ENCODE measurements around the gene TSEN2. TPM values are rescaled to one million over a fixed set of nuclear protein-coding genes. Genes with fewer than 3 reads are reported as not detected.

Gene TSEN2
- total RNA-seq, 2 experiments from 2014 or later, result 19.4 to 21.4 TPM

DNA sequence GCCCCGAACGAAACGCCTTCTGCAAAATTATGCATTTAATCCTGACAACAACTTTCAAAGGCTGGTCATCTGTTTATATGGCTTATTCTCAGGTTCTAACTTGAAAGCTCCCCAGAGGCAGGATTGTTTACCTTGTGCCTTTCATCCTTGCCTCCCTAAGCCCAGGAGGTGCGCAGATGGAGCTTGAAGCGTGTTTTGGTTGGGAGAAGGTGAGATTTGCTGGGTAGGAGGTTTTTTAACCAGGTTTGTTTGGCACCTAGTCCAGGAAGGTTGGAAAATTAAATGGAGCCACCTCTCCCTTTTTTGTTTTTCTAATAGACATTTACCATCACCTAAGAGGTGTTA lies 675 bp downstream of the TSEN2 start:
- H3K9me3 Mint-ChIP-seq, result no peaks in the 10 kb centered on the region
- H3K4me1 Mint-ChIP-seq (ENCODE audit: low read depth), result peaks cover 41% of the 10 kb centered on the region
- H3K36me3 Mint-ChIP-seq (ENCODE audit: low read depth), result peaks cover 28% of the 10 kb centered on the region
- CTCF ChIA-PET, result interaction anchor here (1.1 to 5.0 kb wide), 3 partner anchors 10 to 349 kb away, joined by 3 to 37 read pairs (median 9); no protein-coding TSS in a partner anchor
- ATAC-seq (no peak), DNase-seq (no peak)
- H3K27me3 Mint-ChIP-seq, result no peaks in the 10 kb centered on the region
- peak overlapping the region; percentile 92 for H3K4me3 Mint-ChIP-seq
- intact Hi-C loops (cut with micrococcal nuclease), result no loop called here
- TF ChIP-seq, protein P1, sequence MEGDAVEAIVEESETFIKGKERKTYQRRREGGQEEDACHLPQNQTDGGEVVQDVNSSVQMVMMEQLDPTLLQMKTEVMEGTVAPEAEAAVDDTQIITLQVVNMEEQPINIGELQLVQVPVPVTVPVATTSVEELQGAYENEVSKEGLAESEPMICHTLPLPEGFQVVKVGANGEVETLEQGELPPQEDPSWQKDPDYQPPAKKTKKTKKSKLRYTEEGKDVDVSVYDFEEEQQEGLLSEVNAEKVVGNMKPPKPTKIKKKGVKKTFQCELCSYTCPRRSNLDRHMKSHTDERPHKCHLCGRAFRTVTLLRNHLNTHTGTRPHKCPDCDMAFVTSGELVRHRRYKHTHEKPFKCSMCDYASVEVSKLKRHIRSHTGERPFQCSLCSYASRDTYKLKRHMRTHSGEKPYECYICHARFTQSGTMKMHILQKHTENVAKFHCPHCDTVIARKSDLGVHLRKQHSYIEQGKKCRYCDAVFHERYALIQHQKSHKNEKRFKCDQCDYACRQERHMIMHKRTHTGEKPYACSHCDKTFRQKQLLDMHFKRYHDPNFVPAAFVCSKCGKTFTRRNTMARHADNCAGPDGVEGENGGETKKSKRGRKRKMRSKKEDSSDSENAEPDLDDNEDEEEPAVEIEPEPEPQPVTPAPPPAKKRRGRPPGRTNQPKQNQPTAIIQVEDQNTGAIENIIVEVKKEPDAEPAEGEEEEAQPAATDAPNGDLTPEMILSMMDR (IDR thresholded peaks at IDR 0.05), result no peak
- H3K27ac Mint-ChIP-seq, result peak overlapping the region; percentile 93
- POLR2A ChIA-PET, result interaction anchor here (0.8 to 2.5 kb wide), 12 partner anchors 11 to 350 kb away, joined by 3 to 10 read pairs (median 4); no protein-coding TSS in a partner anchor

DNA sequence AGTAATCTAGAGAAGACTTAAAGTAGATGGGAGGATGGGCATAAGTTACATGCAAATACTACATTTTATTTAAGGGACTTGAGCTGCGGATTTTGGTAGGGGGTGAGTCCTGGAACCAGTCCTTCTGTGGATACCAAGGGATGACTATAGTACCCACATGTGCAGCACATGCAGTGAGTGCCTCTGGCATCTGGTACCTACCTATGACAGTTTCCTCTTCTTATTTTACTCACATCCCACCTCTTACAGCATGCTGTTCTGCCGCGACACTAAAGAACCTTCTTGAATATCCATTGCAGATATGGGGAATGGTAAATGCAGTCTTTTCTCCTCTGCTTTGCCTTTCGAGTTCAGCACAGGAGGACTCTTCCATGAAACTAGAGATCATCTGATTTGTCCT lies 1.7 kb downstream of the TSEN2 start:
- no peak for ATAC-seq
- intact Hi-C loops (cut with micrococcal nuclease), result no loop called here
- H3K36me3 Mint-ChIP-seq (ENCODE audit: low read depth), result peaks cover 37% of the 10 kb centered on the region
- CTCF ChIA-PET, result interaction anchor here (5.0 kb wide), 1 partner anchor 350 kb away, joined by 37 read pairs; no protein-coding TSS in a partner anchor
- no peaks in the 10 kb centered on the region for H3K9me3 Mint-ChIP-seq
- TF ChIP-seq, protein P1 (IDR thresholded peaks at IDR 0.05), result no peak
- H3K4me1 Mint-ChIP-seq (ENCODE audit: low read depth), result peaks cover 41% of the 10 kb centered on the region
- DNase-seq, result no peak
- peak overlapping the region; percentile 92 for H3K4me3 Mint-ChIP-seq
- no peaks in the 10 kb centered on the region for H3K27me3 Mint-ChIP-seq
- POLR2A ChIA-PET, result interaction anchor here (1.3 to 2.5 kb wide), 2 partner anchors 10 to 22 kb away, joined by 5 to 10 read pairs; no protein-coding TSS in a partner anchor
- no peak overlapping the region for H3K27ac Mint-ChIP-seq

DNA sequence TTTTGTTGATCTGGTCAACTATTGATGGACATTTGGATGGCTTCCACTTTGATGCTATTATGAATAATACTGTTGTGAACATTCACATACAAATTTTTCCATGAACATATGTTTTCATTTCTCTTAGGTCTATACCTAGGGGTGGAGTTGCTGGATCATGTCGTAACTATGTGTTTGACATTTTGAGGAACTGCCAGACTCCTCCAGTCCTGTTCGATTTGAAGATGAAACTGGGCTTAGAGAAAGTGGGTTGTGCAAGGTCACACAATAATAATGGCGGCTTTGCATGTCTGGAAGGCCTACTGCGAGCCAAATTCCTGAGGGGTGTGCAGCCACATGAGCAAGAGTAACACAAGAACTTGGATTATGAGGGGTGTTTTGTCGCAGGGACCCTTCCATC lies 2.6 kb downstream of the TSEN2 start:
- peak overlapping the region; percentile 24 for H3K4me3 Mint-ChIP-seq

DNA sequence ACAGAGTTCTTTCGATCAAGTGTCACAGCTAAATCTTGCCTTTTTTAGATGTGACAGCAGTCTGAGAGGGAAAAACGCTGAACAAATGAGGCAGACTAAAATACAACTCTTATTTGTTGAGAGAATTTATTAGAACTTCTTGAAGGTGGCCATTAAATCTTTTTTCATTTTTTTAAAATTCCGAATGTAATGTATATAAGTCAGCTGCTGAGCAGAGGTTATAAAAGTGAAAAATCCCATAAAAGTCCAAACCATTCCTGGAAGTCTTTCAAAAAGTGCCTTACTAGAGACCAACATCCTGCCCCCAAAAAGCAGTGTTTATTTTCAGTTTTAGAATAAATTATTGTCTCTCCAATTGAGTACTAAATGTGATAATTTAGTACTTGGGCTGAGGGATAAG lies 3.1 kb downstream of the TSEN2 start:
- Mint-ChIP-seq H3K27ac (no peak overlapping the region), H3K4me3 (no peak overlapping the region), H3K9me3 (no peaks in the 10 kb centered on the region), H3K27me3 (no peaks in the 10 kb centered on the region), H3K4me1 (ENCODE audit: low read depth) (peaks cover 41% of the 10 kb centered on the region), H3K36me3 (ENCODE audit: low read depth) (peaks cover 41% of the 10 kb centered on the region)
- ATAC-seq (no peak), DNase-seq (no peak)
- intact Hi-C loops (cut with micrococcal nuclease), result no loop called here
- ChIA-PET POLR2A (no interaction called here), CTCF (no interaction called here)
- TF ChIP-seq, protein P1 (IDR thresholded peaks at IDR 0.05), result no peak

More for the DNA sequence above, 2.6 kb downstream of the TSEN2 start:
- Mint-ChIP-seq H3K36me3 (ENCODE audit: low read depth) (peaks cover 38% of the 10 kb centered on the region), H3K27me3 (no peaks in the 10 kb centered on the region), H3K27ac (no peak overlapping the region), H3K9me3 (no peaks in the 10 kb centered on the region), H3K4me1 (ENCODE audit: low read depth) (peaks cover 41% of the 10 kb centered on the region)
- TF ChIP-seq, protein P1 (IDR thresholded peaks at IDR 0.05), result no peak
- POLR2A ChIA-PET, result no interaction called here
- CTCF ChIA-PET, result interaction anchor here (5.0 kb wide), 1 partner anchor 351 kb away, joined by 37 read pairs; no protein-coding TSS in a partner anchor
- DNase-seq (no peak), ATAC-seq (no peak)
- intact Hi-C loops (cut with micrococcal nuclease), result no loop called here

DNA sequence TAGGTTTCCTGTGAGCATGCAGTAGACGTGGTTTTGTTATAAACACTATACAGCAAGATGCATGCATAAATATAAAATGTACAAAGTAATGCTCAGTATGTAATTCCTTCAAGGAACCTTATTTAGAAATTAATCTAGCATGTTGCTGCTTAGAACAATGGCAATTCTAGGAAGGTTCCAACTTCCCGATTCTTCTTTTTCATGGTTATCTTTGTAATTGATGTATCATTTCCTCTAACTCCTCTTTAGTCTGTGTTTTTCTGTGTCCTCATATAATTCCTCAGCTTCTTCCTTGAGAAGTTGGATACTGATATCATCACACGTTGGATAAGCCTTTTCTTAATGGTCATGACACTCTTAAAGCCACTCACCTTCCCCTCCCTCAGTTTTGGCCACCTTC lies 3.5 kb downstream of the TSEN2 start:
- H3K4me3 Mint-ChIP-seq, result no peak overlapping the region
- H3K4me1 Mint-ChIP-seq (ENCODE audit: low read depth), result peaks cover 41% of the 10 kb centered on the region
- TF ChIP-seq, protein P1 (IDR thresholded peaks at IDR 0.05), result no peak
- peaks cover 41% of the 10 kb centered on the region for H3K36me3 Mint-ChIP-seq (ENCODE audit: low read depth)
- DNase-seq (no peak), ATAC-seq (no peak)
- H3K27ac Mint-ChIP-seq, result no peak overlapping the region
- CTCF ChIA-PET, result no interaction called here
- intact Hi-C loops (cut with micrococcal nuclease), result no loop called here
- H3K9me3 Mint-ChIP-seq, result no peaks in the 10 kb centered on the region
- H3K27me3 Mint-ChIP-seq, result no peaks in the 10 kb centered on the region
- POLR2A ChIA-PET, result no interaction called here
